ENCODE data around the gene EBI3.

DNA sequence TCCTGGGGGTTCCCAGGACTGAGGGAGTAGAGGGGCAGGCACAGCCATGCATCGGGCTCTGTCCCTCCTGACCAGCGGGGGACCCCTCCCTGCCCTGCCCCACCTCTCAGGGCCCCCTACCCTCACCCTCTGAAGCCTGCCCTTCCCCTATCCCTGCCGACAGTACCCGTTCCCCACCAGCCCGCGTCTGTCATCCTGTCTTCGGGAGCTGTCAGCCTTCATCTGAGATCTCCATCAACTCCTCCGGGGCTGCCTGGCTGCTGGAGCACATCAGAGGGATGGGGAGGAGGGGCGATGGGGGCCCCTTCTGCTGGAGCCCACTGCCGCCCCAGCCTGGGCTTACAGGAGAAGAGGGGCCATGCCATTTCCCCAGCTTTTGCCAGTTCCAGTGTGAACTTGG, 43.6 kb downstream of the EBI3 start:
- TF ChIP-seq EZH2 (IDR thresholded peaks at IDR 0.05) (no peak), EZH2phosphoT487 (IDR thresholded peaks at IDR 0.05) (no peak)

All from neural progenitor cell (in vitro differentiated cells).